Hepatocyte (in vitro differentiated cells): ENCODE measurements around the gene AQP5.

ENCODE experiments used
- EZH2phosphoT487 ChIP-seq: fragments of 200-600 bp; sonication (generic); IDR thresholded peaks from one replicate; pipeline ENCODE4 v1.6.1; 2018; ENCODE audit warnings: antibody characterized with exemption, mild to moderate bottlenecking, low read depth, moderate library complexity; ENCODE audit not compliant: unreplicated experiment, severe bottlenecking
- TF ChIP-seq, protein P1 (sequence below): fragments of 200-600 bp; sonication (generic); IDR thresholded peaks from 2 replicates; pipeline ENCODE4 v1.5.1; 2016; ENCODE audit warnings: antibody characterized with exemption, mild to moderate bottlenecking; ENCODE audit not compliant: poor library complexity

DNA sequence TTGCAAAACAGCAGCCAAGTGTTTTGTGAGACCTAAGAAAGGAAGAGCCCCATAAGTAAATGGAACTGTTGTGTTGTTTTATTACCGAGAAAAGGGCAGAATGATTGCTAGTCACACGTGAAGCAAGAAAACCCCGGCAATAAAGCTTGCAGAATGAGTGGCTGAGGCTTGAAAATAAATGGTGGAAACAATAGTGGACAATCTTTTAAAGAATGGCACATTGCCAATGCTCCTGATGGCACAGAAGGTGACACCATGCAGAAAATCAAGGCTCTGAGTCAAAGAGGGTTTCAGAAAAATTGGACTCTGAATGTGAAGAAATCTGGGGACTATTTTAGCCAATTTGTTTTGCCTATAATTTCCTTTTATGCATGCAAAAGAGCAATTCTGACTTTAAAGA is 15.2 kb upstream of the AQP5 start:
- TF ChIP-seq, protein P1, sequence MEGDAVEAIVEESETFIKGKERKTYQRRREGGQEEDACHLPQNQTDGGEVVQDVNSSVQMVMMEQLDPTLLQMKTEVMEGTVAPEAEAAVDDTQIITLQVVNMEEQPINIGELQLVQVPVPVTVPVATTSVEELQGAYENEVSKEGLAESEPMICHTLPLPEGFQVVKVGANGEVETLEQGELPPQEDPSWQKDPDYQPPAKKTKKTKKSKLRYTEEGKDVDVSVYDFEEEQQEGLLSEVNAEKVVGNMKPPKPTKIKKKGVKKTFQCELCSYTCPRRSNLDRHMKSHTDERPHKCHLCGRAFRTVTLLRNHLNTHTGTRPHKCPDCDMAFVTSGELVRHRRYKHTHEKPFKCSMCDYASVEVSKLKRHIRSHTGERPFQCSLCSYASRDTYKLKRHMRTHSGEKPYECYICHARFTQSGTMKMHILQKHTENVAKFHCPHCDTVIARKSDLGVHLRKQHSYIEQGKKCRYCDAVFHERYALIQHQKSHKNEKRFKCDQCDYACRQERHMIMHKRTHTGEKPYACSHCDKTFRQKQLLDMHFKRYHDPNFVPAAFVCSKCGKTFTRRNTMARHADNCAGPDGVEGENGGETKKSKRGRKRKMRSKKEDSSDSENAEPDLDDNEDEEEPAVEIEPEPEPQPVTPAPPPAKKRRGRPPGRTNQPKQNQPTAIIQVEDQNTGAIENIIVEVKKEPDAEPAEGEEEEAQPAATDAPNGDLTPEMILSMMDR: no peak
- TF ChIP-seq EZH2phosphoT487: no peak
